Gastroesophageal sphincter (tissue), 3 donors: ENCODE data around the gene KRT8.
"Not testable (repeated sequence)": the region's sequence is repeated elsewhere in the genome, so short reads cannot be mapped to it uniquely, and the experiment has no call there.

Experiments
- CTCF ChIP-seq, 4 experiments: fragments of 200-600 bp in 2 of 4; fragments of 450-650 bp in 2 of 4; sonication (generic) in 1 of 4; IDR thresholded peaks; one replicate each; pipeline ENCODE4 v1.5.1; 2017 to 2019; ENCODE audit warnings: antibody characterized with exemption in 4 of 4, mild to moderate bottlenecking in 2 of 4, moderate library complexity in 2 of 4
- EP300 ChIP-seq: sonication (generic); formaldehyde crosslinking; IDR thresholded peaks from one replicate; pipeline ENCODE4 v1.6.1; 2017; ENCODE audit warnings: antibody characterized with exemption, mild to moderate bottlenecking
- POLR2A ChIP-seq, 2 donors: fragments of 450-650 bp; IDR thresholded peaks; one replicate each; pipeline ENCODE4 v1.6.1; 2017; ENCODE audit warnings: antibody characterized with exemption in 2 of 2, mild to moderate bottlenecking in 2 of 2, moderate library complexity in 1 of 2
- POLR2AphosphoS5 ChIP-seq: sonication (generic); formaldehyde crosslinking; IDR thresholded peaks from one replicate; pipeline ENCODE4 v1.6.1; 2017; ENCODE audit warnings: antibody characterized with exemption

GRCh38 chr12:52856077-52856476 lies 48.8 kb downstream of the KRT8 start:
- not testable (repeated sequence) for TF ChIP-seq POLR2AphosphoS5; POLR2A (IDR thresholded peaks at IDR 0.05); CTCF (IDR thresholded peaks at IDR 0.05); EP300
